Activated CD8-positive, alpha-beta memory T cell treated with anti-CD3 and anti-CD28 coated beads, Interleukin-2, amount 50 U/mL, for 1 hour (primary cell): ENCODE results near the gene PTH.

Experiments used
- DNase-seq: peaks from one replicate; pipeline ENCODE4 v3.0.0-alpha.2; 2020; ENCODE audit errors: extremely low read depth

PTH gene

DNA sequence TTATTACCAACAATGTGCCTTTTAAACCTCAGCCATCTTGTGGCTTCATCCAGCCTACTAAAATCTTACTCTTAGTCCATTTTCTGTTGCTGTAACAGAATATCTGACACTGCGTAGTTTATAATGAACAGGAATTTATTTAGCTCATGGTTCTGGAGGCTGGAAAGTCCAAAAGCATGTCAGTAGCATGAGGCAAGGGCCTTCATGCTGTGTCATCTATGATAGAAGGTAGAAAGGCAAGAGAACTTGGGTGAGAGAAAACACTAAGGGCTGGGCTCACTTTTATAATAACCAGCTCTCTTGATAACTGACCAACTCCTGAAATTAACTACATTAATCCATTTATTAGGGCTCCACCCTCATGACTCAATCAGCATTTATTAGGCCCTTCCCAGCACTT is 46.3 kb downstream of the PTH start:
- DNase-seq, result no peak

DNA sequence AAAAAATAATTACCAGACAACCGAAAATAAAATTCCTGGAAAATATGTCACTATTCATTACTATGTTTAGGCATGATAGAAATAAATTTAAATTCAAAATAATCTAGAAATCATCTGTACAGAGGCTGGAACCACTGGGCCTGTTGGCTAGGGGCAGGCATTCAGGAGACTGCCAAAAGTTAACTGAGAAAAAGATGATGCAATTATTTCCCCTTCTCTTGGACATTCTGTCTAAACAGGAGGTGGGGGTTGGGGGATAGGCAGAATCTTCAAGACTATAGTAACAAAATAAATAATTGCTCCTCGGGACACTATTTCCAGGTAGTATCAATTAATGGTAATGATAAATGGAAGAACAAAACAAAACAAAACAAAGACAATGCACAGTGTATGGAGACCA is 46.9 kb downstream of the PTH start:
- no peak for DNase-seq

DNA sequence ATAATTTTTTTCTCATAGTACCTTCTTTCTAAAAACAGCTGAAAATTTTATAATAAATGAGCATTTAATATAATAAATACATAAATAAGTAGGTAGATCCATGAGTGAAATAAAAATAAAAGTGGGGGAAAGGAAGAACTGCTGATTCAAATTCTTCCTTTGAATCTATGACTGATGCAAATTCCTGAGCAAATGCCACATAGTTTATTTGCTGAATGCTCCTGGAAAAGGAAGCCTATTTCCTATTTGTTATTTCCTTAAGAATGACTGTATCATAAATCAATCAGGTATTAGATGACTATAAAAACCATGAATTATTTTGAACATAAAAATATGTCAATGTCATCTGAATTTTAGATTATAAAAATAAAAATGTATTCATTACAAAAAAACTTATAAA is 49.4 kb downstream of the PTH start:
- no peak for DNase-seq

DNA sequence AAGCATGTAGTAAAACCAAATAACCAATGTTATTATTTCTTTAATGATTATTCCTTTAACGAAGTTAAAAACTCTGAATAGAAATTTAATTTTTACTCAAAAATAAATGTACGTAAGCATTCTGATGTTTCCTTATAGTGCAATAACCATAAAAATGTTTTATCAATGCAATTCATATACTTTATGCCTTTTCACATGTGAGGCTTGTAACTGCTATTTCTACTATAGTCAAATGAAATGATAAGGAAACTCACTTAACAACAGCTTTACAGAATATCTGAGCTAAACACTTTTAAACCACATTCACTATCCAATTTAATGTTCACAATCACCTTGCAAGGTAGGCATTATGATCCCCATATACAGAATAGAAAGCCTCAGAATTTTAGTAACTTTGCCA is 50.2 kb downstream of the PTH start:
- DNase-seq, result no peak
